Measurements from ENCODE around the gene AJUBA.

DNA sequence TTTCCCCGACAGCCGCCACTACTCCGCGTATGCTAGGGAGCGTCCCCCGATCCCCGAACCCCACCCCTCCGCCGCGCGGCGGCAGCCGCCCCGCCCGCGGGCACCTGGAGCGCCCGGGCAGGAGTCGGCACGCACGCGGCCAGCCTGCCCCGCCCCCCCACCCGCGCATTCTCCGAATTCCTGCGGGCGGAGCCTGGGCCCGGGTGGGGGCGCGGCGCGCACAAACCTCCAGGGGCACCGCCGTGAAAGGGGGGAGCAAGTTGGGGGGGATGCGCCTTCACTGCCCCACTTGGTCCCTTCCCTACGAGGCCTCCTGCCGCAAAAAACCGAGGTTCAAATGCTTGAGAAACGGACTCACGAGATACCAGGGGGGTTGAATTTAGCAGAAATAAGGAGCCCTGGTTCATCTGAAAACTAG lies 1.7 kb downstream of the AJUBA start:
- TF ChIP-seq POLR2A (IDR thresholded peaks at IDR 0.05): no peak
- no peak for TF ChIP-seq POLR2AphosphoS5 (IDR thresholded peaks at IDR 0.05)
- TF ChIP-seq, protein P1, sequence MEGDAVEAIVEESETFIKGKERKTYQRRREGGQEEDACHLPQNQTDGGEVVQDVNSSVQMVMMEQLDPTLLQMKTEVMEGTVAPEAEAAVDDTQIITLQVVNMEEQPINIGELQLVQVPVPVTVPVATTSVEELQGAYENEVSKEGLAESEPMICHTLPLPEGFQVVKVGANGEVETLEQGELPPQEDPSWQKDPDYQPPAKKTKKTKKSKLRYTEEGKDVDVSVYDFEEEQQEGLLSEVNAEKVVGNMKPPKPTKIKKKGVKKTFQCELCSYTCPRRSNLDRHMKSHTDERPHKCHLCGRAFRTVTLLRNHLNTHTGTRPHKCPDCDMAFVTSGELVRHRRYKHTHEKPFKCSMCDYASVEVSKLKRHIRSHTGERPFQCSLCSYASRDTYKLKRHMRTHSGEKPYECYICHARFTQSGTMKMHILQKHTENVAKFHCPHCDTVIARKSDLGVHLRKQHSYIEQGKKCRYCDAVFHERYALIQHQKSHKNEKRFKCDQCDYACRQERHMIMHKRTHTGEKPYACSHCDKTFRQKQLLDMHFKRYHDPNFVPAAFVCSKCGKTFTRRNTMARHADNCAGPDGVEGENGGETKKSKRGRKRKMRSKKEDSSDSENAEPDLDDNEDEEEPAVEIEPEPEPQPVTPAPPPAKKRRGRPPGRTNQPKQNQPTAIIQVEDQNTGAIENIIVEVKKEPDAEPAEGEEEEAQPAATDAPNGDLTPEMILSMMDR (IDR thresholded peaks at IDR 0.05 in 8 of 11, conservative IDR thresholded peaks at IDR 0.05 in 3 of 11): no peak

All from spleen (tissue), 7 donors.